Activated T-cell treated with anti-CD3 and anti-CD28 coated beads, Interleukin-2, amount 50 U/mL, for 24 hours (primary cell): Measurements from ENCODE around the gene COL15A1.
A peak's percentile ranks its signal among the peaks of the same experiment; 100 is the strongest.

ENCODE experiments used
- DNase-seq: peaks from one replicate; pipeline ENCODE4 v3.0.0-alpha.2; 2020
- H3K27ac Mint-ChIP-seq: 2 replicates; pipeline ENCODE4 v1.8.0; 2020; ENCODE audit warnings: mild to moderate bottlenecking, mixed read lengths
- H3K27me3 Mint-ChIP-seq: 2 replicates; pipeline ENCODE4 v1.8.0; 2020; ENCODE audit warnings: mixed read lengths
- H3K36me3 Mint-ChIP-seq: 2 replicates; pipeline ENCODE4 v1.8.0; 2020; ENCODE audit warnings: low read depth, mixed read lengths
- H3K4me1 Mint-ChIP-seq: 2 replicates; pipeline ENCODE4 v1.8.0; 2020; ENCODE audit warnings: low read depth, mixed read lengths
- H3K4me3 Mint-ChIP-seq: 2 replicates; pipeline ENCODE4 v1.8.0; 2020; ENCODE audit warnings: mild to moderate bottlenecking, moderate library complexity, mixed read lengths
- H3K9me3 Mint-ChIP-seq: 2 replicates; pipeline ENCODE4 v1.8.0; 2020; ENCODE audit warnings: mixed read lengths

COL15A1 gene

GRCh38 chr9:98978231-98978681, 34.5 kb downstream of the COL15A1 start:
- Mint-ChIP-seq H3K27me3 (peaks cover 18% of the 10 kb centered on the region), H3K36me3 (no peaks in the 10 kb centered on the region), H3K27ac (no peak overlapping the region), H3K9me3 (no peaks in the 10 kb centered on the region), H3K4me3 (no peak overlapping the region), H3K4me1 (peaks cover 5% of the 10 kb centered on the region)
- DNase-seq = no peak

GRCh38 chr9:98980291-98980690, 36.6 kb downstream of the COL15A1 start:
- Mint-ChIP-seq H3K4me3 (no peak overlapping the region), H3K27me3 (peaks cover 15% of the 10 kb centered on the region), H3K9me3 (no peaks in the 10 kb centered on the region), H3K27ac (no peak overlapping the region), H3K4me1 (peaks cover 5% of the 10 kb centered on the region), H3K36me3 (no peaks in the 10 kb centered on the region)
- no peak for DNase-seq

GRCh38 chr9:98983295-98984268, 39.9 kb downstream of the COL15A1 start:
- no peaks in the 10 kb centered on the region for H3K27me3 Mint-ChIP-seq
- H3K27ac Mint-ChIP-seq = no peak overlapping the region
- no peaks in the 10 kb centered on the region for H3K9me3 Mint-ChIP-seq
- no peaks in the 10 kb centered on the region for H3K36me3 Mint-ChIP-seq
- DNase-seq = no peak
- no peaks in the 10 kb centered on the region for H3K4me1 Mint-ChIP-seq
- H3K4me3 Mint-ChIP-seq = no peak overlapping the region

- no peaks in the 10 kb centered on the region for H3K27me3 Mint-ChIP-seq
- no peaks in the 10 kb centered on the region for H3K36me3 Mint-ChIP-seq
- no peaks in the 10 kb centered on the region for H3K9me3 Mint-ChIP-seq
- no peak overlapping the region for H3K27ac Mint-ChIP-seq
- no peaks in the 10 kb centered on the region for H3K4me1 Mint-ChIP-seq
- H3K4me3 Mint-ChIP-seq = no peak overlapping the region
- no peak for DNase-seq
Measured at GRCh38 chr9:98985596-98985995, 41.9 kb downstream of the COL15A1 start.

- Mint-ChIP-seq H3K36me3 (no peaks in the 10 kb centered on the region), H3K27ac (no peak overlapping the region), H3K4me1 (no peaks in the 10 kb centered on the region), H3K27me3 (no peaks in the 10 kb centered on the region), H3K9me3 (no peaks in the 10 kb centered on the region), H3K4me3 (no peak overlapping the region)
- DNase-seq = no peak
Measured at GRCh38 chr9:98986866-98987651, 43.4 kb downstream of the COL15A1 start.

- no peaks in the 10 kb centered on the region for H3K27me3 Mint-ChIP-seq
- H3K4me1 Mint-ChIP-seq = peaks cover 12% of the 10 kb centered on the region
- no peaks in the 10 kb centered on the region for H3K36me3 Mint-ChIP-seq
- no peak overlapping the region for H3K4me3 Mint-ChIP-seq
- no peak overlapping the region for H3K27ac Mint-ChIP-seq
- DNase-seq = no peak
- no peaks in the 10 kb centered on the region for H3K9me3 Mint-ChIP-seq
Measured at GRCh38 chr9:98989036-98990000, 45.6 kb downstream of the COL15A1 start.

- H3K27me3 Mint-ChIP-seq = no peaks in the 10 kb centered on the region
- no peak overlapping the region for H3K27ac Mint-ChIP-seq
- H3K36me3 Mint-ChIP-seq = no peaks in the 10 kb centered on the region
- H3K9me3 Mint-ChIP-seq = no peaks in the 10 kb centered on the region
- H3K4me1 Mint-ChIP-seq = peaks cover 12% of the 10 kb centered on the region
- DNase-seq = no peak
- H3K4me3 Mint-ChIP-seq = no peak overlapping the region
Measured at GRCh38 chr9:98990181-98990870, 46.6 kb downstream of the COL15A1 start.

- H3K9me3 Mint-ChIP-seq = no peaks in the 10 kb centered on the region
- H3K36me3 Mint-ChIP-seq = no peaks in the 10 kb centered on the region
- no peaks in the 10 kb centered on the region for H3K27me3 Mint-ChIP-seq
- H3K4me1 Mint-ChIP-seq = peaks cover 12% of the 10 kb centered on the region
- H3K4me3 Mint-ChIP-seq = no peak overlapping the region
- no peak overlapping the region for H3K27ac Mint-ChIP-seq
- DNase-seq = no peak
Measured at GRCh38 chr9:98992107-98992884, 48.6 kb downstream of the COL15A1 start.

- Mint-ChIP-seq H3K36me3 (no peaks in the 10 kb centered on the region), H3K4me1 (peaks cover 12% of the 10 kb centered on the region), H3K9me3 (no peaks in the 10 kb centered on the region), H3K27ac (peak overlapping the region; percentile 50), H3K27me3 (no peaks in the 10 kb centered on the region), H3K4me3 (no peak overlapping the region)
- no peak for DNase-seq
Measured at GRCh38 chr9:98992885-98993569, 49.3 kb downstream of the COL15A1 start.

GRCh38 chr9:98993570-98993945, 49.9 kb downstream of the COL15A1 start:
- no peaks in the 10 kb centered on the region for H3K9me3 Mint-ChIP-seq
- H3K4me3 Mint-ChIP-seq = no peak overlapping the region
- peak overlapping the region; percentile 50 for H3K27ac Mint-ChIP-seq
- no peaks in the 10 kb centered on the region for H3K36me3 Mint-ChIP-seq
- H3K27me3 Mint-ChIP-seq = peaks cover 5% of the 10 kb centered on the region
- peak; percentile 41 for DNase-seq
- H3K4me1 Mint-ChIP-seq = peaks cover 12% of the 10 kb centered on the region

GRCh38 chr9:98994172-98995058, 50.7 kb downstream of the COL15A1 start:
- H3K27me3 Mint-ChIP-seq = peaks cover 6% of the 10 kb centered on the region

More at GRCh38 chr9:98994172-98995058, 50.7 kb downstream of the COL15A1 start:
- Mint-ChIP-seq H3K4me1 (peaks cover 12% of the 10 kb centered on the region), H3K9me3 (no peaks in the 10 kb centered on the region), H3K27ac (no peak overlapping the region), H3K36me3 (no peaks in the 10 kb centered on the region), H3K4me3 (no peak overlapping the region)
- DNase-seq = no peak
